Ascending aorta (tissue), 2 donors: ENCODE data around the gene CRTAC1. TPM values are rescaled to one million over a fixed set of nuclear protein-coding genes. Genes with fewer than 3 reads are reported as not detected.

Source experiments
- DNase-seq, 2 donors: peaks; one replicate each; pipeline ENCODE4 v3.0.0-alpha.2; 2019; ENCODE audit warnings: low spot score in 2 of 2
- H3K27ac ChIP-seq, 2 donors: fragments of 200-600 bp; sonication (generic); one replicate each; pipeline ENCODE4 v1.5.1; 2016 to 2017; ENCODE audit warnings: mild to moderate bottlenecking in 1 of 2
- H3K27me3 ChIP-seq: fragments of 200-600 bp; sonication (generic); one replicate; pipeline ENCODE4 v1.5.1; 2017
- H3K36me3 ChIP-seq, 2 donors: fragments of 200-600 bp; sonication (generic); one replicate each; pipeline ENCODE4 v1.5.1; 2016
- H3K4me1 ChIP-seq, 2 donors: fragments of 200-600 bp; sonication (generic); one replicate each; pipeline ENCODE4 v1.5.1; 2016 to 2017; ENCODE audit warnings: mild to moderate bottlenecking in 1 of 2
- H3K4me3 ChIP-seq, 2 donors: fragments of 200-600 bp; sonication (generic); one replicate each; pipeline ENCODE4 v1.5.1; 2016 to 2017; ENCODE audit warnings: mild to moderate bottlenecking in 1 of 2
- H3K9me3 ChIP-seq, 2 donors: fragments of 200-600 bp; sonication (generic); one replicate each; pipeline ENCODE4 v1.5.1; 2016
- intact Hi-C: fragments of 100-400 bp; cut with DNase I; formaldehyde crosslinking; loops from one replicate; pipeline ENCODE4 v1.15.1; 2023
- total RNA-seq: library from RNA; depleted of rRNA; stranded (reverse); fragments of >200 nt; gene quantifications from one replicate; pipeline ENCODE4 v1.1.0, GENCODE V29; 2016
- TF ChIP-seq, protein P1 (sequence below), 3 experiments: fragments of 200-600 bp in 2 of 3; fragments of 450-650 bp in 1 of 3; sonication (generic) in 2 of 3; IDR thresholded peaks; one replicate each; pipeline ENCODE4 v1.5.1; 2016 to 2019; ENCODE audit warnings: antibody characterized with exemption in 3 of 3, mild to moderate bottlenecking in 1 of 3, moderate library complexity in 1 of 3

The CRTAC1 gene
- total RNA-seq, 1 donor from 2014 or later: 25.2 TPM

DNA sequence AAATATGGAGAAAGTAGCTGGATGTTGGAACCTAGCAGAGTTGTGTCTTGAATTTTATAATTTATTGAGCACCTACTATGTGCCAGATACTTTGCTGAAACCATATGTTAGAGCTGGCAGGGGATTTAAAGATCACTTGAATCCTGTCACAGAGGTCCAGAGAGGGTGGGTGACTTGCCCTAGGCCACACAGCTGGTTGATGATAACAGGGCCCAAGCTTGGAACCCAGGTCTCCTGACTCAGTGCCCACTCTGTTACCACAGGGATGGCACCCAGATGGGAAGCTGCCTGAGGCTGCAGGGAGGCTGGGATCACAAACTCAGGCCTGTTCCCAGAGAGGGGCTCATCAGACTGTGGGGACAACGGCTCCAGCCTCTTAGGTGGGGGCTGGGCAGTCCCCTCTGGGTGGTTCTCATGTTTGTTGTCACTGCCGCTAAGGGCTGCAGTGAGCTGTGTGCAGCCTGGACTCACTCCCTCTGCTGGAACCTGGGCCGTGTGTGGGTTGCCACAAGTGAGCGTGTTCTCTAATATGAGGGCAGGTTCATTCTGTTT, 162.2 kb downstream of the CRTAC1 start:
- Histone ChIP-seq H3K4me3 (no peak overlapping the region), H3K27me3 (no peaks in the 10 kb centered on the region), H3K36me3 (no peaks in the 10 kb centered on the region), H3K9me3 (no peaks in the 10 kb centered on the region), H3K4me1 (peaks cover 0 to 7% of the 10 kb centered on the region in 2 donors), H3K27ac (no peak overlapping the region)
- DNase-seq: no peak
- intact Hi-C loops: no loop called here
- TF ChIP-seq, protein P1, sequence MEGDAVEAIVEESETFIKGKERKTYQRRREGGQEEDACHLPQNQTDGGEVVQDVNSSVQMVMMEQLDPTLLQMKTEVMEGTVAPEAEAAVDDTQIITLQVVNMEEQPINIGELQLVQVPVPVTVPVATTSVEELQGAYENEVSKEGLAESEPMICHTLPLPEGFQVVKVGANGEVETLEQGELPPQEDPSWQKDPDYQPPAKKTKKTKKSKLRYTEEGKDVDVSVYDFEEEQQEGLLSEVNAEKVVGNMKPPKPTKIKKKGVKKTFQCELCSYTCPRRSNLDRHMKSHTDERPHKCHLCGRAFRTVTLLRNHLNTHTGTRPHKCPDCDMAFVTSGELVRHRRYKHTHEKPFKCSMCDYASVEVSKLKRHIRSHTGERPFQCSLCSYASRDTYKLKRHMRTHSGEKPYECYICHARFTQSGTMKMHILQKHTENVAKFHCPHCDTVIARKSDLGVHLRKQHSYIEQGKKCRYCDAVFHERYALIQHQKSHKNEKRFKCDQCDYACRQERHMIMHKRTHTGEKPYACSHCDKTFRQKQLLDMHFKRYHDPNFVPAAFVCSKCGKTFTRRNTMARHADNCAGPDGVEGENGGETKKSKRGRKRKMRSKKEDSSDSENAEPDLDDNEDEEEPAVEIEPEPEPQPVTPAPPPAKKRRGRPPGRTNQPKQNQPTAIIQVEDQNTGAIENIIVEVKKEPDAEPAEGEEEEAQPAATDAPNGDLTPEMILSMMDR (IDR thresholded peaks at IDR 0.05): no peak

DNA sequence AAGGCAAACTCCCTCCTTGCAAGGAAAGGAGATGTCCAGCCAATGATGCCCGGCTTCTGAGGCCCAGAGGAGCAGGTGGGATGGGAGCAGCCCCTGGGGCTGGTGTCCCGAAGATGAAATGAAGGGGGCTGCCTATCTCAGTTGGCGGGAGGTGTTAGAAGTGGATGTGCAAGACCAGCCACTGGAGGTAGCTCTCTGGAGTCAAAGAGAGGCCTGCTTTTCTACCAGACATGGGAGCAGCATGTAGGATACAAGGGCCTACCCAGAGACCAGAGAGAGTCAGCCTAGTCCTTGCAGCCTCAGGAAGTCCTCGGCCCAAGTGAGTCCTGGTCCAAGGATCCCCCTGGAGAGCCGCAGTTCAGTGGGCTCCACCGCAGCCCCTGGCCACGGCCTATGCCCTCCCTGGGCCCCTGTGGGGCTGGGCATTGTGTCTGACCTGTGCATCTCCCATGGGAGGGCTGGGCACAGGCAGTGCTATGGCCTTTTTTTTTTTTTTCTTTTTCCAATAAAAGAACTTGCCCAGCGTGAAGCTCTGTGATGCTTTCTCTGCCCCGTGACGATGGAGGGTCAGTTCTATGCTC, 163.1 kb downstream of the CRTAC1 start:
- Histone ChIP-seq H3K9me3 (no peaks in the 10 kb centered on the region), H3K27me3 (no peaks in the 10 kb centered on the region), H3K4me1 (peaks cover 0 to 7% of the 10 kb centered on the region in 2 donors), H3K27ac (no peak overlapping the region), H3K4me3 (no peak overlapping the region), H3K36me3 (no peaks in the 10 kb centered on the region)
- intact Hi-C loops: no loop called here
- TF ChIP-seq, protein P1 (IDR thresholded peaks at IDR 0.05): no peak
- no peak for DNase-seq

DNA sequence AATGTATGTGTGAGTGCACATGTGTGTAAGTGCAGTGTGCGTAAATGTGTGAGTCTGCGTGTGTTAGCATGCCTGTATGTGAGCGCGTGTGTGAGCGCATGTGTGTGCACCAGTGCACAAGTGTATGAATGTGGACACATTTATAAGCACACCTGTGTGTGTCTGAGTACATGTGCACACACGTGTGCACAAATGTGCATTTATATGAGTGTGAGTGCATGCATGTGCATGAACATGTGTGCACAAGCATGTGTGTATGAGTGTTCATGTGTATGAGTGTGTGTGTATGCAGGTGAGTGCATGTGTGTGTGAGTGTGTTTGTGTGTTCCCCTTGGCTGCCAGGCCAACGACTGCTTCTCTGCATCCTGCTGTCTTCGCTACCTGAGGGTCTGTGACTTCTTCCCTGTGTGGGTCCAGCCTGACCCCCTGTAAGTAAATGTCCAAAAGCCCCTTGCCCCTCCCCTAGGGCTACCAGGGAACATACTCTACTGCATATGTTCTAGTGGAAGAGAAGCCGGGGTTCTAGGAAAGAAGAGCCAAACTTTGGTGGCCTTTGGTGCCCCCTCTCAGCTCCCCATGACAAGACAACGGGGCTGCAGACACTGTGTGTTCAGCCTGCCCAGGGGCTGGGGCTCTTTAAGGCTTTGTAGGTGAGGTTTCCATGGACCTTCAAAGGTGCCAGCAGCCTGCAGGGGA, 163.7 kb downstream of the CRTAC1 start:
- H3K27me3 ChIP-seq: no peaks in the 10 kb centered on the region
- H3K4me1 ChIP-seq: peaks cover 0 to 7% of the 10 kb centered on the region in 2 donors
- H3K36me3 ChIP-seq: no peaks in the 10 kb centered on the region
- H3K4me3 ChIP-seq: no peak overlapping the region
- no peak overlapping the region for H3K27ac ChIP-seq
- no peaks in the 10 kb centered on the region for H3K9me3 ChIP-seq
- intact Hi-C loops: no loop called here
- no peak for DNase-seq
- TF ChIP-seq, protein P1 (IDR thresholded peaks at IDR 0.05): no peak

DNA sequence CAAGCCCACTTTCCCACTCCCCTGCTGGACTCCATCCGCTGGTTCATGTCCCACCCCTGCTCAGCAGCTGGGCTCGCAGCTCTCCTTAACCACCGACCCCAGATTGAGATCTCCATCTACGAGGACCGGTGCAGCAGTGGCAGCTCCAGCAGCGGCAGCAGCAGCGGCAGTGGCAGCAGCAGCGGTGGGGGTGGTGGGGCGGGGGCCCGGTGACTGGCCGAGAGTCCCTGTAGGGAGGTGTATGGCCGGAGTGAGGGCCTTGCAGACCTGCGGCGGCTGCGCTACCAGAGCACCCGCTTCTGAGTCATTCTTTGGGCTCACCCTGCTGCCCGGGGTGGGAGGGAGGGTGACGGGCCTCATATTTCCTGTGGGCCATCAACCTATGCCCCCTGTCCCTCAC, 164.9 kb downstream of the CRTAC1 start:
- Histone ChIP-seq H3K4me1 (peaks cover 0 to 7% of the 10 kb centered on the region in 2 donors), H3K27me3 (no peaks in the 10 kb centered on the region), H3K27ac (no peak overlapping the region), H3K36me3 (no peaks in the 10 kb centered on the region), H3K9me3 (no peaks in the 10 kb centered on the region), H3K4me3 (no peak overlapping the region)
- no peak for DNase-seq
- TF ChIP-seq, protein P1 (IDR thresholded peaks at IDR 0.05): no peak
- intact Hi-C loops: no loop called here

DNA sequence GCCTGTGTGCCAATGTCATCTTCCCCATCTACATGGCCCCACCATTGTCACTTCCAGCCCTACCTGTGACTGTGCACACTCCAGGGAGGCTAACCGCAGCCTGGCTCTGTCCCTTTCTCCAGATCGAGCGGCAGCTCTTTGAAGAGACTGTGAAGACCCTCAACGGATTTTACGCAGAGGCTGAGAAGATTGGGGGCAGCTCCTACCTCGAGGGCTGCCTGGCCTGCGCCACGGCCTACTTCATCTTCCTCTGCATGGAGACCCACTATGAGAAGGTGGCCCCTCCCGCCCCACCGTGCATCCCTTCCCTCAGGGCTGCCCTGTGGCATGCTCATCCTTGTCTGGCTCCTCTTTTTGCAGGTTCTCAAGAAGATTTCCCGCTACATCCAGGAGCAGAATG, 166.6 kb downstream of the CRTAC1 start:
- Histone ChIP-seq H3K27me3 (no peaks in the 10 kb centered on the region), H3K4me3 (no peak overlapping the region), H3K27ac (no peak overlapping the region), H3K9me3 (no peaks in the 10 kb centered on the region), H3K4me1 (peaks cover 0 to under 1% of the 10 kb centered on the region in 2 donors), H3K36me3 (no peaks in the 10 kb centered on the region)
- TF ChIP-seq, protein P1 (IDR thresholded peaks at IDR 0.05): no peak
- no peak for DNase-seq
- intact Hi-C loops: no loop called here
